BE2C (cell line): ENCODE results near the gene ZNF273.

Source experiments
- DNase-seq: peaks from one replicate; pipeline ENCODE4 v3.0.0-alpha.2; 2020
- H3K27me3 ChIP-seq: fragments of 250-450 bp; sonication (Bioruptor Pico); 2 replicates; pipeline ENCODE4 v1.5.1; 2020; ENCODE audit warnings: mild to moderate bottlenecking
- H3K36me3 ChIP-seq: fragments of 250-450 bp; sonication (Bioruptor Pico); 2 replicates; pipeline ENCODE4 v1.5.1; 2020; ENCODE audit warnings: mild to moderate bottlenecking
- H3K4me1 ChIP-seq: fragments of 250-450 bp; sonication (Bioruptor Pico); 2 replicates; pipeline ENCODE4 v1.5.1; 2020
- H3K4me3 ChIP-seq: 2 replicates; pipeline ENCODE4 v1.5.1; 2011; ENCODE audit warnings: low read depth, low read length
- H3K9me3 ChIP-seq: fragments of 250-450 bp; sonication (Bioruptor Pico); 2 replicates; pipeline ENCODE4 v1.5.1; 2020
- TF ChIP-seq, protein P1 (sequence below): IDR thresholded peaks from 2 replicates; pipeline ENCODE4 v1.5.1; 2012; ENCODE audit warnings: mild to moderate bottlenecking, low read depth, low read length

Gene ZNF273

DNA sequence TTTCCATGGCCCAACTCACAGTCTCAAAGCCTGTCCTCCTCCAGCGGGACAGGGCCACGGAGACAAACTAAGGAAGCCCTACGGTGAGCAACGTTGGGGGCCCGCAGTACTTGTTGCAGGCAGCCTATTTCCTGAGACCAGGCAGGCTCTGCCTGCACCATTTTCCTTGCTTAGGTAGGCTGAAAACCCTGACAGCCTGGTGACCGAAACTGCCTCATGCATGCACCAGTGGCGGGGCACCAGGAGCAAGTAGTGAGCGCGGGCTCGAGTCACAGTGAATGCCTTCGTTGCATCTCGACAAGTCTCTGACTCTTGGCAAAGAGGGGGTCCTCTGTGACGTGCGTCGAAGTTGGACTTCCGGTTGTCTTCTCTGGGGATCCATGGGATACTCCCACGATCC, 23.3 kb upstream of the ZNF273 start:
- no peaks in the 10 kb centered on the region; the same call in 1 of the 2 replicates for H3K9me3 ChIP-seq
- TF ChIP-seq, protein P1, sequence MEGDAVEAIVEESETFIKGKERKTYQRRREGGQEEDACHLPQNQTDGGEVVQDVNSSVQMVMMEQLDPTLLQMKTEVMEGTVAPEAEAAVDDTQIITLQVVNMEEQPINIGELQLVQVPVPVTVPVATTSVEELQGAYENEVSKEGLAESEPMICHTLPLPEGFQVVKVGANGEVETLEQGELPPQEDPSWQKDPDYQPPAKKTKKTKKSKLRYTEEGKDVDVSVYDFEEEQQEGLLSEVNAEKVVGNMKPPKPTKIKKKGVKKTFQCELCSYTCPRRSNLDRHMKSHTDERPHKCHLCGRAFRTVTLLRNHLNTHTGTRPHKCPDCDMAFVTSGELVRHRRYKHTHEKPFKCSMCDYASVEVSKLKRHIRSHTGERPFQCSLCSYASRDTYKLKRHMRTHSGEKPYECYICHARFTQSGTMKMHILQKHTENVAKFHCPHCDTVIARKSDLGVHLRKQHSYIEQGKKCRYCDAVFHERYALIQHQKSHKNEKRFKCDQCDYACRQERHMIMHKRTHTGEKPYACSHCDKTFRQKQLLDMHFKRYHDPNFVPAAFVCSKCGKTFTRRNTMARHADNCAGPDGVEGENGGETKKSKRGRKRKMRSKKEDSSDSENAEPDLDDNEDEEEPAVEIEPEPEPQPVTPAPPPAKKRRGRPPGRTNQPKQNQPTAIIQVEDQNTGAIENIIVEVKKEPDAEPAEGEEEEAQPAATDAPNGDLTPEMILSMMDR = no peak
- H3K4me1 ChIP-seq = no peaks in the 10 kb centered on the region
- H3K36me3 ChIP-seq = no peaks in the 10 kb centered on the region
- H3K27me3 ChIP-seq = no peaks in the 10 kb centered on the region
- DNase-seq = no peak
- no peak overlapping the region for H3K4me3 ChIP-seq

DNA sequence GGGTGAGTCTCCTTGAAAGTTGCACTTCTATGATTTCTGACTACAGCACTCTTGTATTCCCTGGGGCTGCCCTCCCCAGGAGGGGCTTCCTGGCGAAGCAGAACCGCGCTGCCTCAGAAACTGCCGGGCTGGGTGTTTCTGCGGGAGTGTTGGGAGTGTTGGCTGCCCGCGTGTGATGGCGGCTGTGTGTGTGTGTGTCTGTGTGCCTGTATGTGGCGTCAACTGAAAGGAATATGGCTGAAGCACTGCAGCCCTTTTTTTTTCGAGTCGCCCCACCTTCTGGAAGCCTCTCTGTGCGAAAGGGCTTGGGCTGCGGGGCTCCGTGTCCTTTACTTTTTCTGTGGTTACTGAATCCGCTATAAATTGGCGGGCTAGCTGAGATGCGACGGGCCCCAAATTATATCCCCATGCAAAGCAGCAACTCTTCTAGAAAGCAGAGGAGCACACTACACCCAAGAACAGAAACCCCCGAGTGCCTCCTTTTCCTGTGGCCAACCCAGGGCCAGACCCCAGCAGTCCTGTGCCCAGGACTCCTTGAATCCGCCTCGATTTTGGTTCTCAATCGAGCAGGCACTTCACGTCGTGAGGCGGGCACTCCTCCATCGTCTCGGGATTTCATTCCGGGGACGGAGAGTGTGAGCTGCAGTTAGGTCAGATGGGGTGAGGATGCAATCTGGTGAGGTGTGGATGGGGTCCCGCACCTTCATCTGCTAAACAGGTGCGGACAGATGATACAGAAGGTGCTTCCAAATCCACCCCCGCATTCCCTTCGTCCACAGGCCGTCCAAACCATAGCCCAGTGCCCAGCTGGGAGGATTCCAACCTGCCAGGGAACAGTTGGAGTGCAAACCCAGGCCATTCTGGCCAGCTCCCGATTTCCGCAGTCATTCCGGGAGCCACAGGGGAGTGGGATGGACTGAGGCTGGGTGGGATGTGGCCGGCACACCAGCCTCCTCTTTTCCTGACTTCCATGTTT, 22.5 kb upstream of the ZNF273 start:
- Histone ChIP-seq H3K4me1 (no peaks in the 10 kb centered on the region), H3K27me3 (no peaks in the 10 kb centered on the region), H3K4me3 (no peak overlapping the region), H3K36me3 (no peaks in the 10 kb centered on the region), H3K9me3 (no peaks in the 10 kb centered on the region; the same call in 1 of the 2 replicates)
- TF ChIP-seq, protein P1 = no peak
- DNase-seq = no peak

DNA sequence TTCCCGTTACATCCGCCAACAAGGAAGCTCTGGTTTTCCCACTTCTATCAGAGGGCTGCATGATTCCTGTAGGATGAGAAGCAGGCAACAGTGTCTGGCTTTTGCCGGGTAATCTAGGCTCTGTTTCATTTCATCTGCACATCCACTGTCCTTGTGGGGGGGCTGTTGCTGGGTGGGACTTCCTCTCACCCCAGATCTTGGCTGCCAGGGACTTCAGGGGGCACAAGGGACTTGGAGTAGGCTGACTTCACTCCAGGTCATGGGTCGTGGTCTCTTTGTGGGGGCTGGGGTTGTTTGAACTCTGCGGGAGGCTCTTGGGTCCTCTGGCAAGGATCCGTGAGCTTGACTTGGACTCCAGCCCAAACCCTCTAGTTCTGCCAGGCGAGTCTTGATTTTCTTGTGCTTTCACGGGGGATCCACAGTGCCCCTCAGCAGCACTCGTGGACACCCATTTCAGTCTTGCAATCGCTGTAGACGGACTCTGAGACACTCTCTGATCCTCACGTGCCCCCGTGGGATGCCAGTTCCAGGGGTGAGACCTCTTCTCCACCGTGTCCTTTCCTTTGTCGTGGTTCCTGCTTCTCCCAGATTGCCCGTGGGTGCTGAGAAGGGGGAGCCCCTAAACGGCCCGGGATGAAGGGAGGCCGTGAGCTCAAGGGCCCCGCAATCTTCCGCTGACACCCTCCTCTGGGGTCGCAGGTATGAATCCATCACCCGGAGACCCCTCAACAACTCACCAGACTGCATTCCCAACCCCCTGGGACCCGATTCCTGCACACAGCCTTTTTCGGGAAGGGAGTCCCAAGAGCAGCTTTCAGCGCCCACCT, 21.4 kb upstream of the ZNF273 start:
- H3K4me1 ChIP-seq = no peaks in the 10 kb centered on the region
- DNase-seq = no peak
- H3K9me3 ChIP-seq = no peaks in the 10 kb centered on the region; the same call in 1 of the 2 replicates
- TF ChIP-seq, protein P1 = no peak
- H3K36me3 ChIP-seq = no peaks in the 10 kb centered on the region
- H3K4me3 ChIP-seq = no peak overlapping the region
- H3K27me3 ChIP-seq = no peaks in the 10 kb centered on the region

DNA sequence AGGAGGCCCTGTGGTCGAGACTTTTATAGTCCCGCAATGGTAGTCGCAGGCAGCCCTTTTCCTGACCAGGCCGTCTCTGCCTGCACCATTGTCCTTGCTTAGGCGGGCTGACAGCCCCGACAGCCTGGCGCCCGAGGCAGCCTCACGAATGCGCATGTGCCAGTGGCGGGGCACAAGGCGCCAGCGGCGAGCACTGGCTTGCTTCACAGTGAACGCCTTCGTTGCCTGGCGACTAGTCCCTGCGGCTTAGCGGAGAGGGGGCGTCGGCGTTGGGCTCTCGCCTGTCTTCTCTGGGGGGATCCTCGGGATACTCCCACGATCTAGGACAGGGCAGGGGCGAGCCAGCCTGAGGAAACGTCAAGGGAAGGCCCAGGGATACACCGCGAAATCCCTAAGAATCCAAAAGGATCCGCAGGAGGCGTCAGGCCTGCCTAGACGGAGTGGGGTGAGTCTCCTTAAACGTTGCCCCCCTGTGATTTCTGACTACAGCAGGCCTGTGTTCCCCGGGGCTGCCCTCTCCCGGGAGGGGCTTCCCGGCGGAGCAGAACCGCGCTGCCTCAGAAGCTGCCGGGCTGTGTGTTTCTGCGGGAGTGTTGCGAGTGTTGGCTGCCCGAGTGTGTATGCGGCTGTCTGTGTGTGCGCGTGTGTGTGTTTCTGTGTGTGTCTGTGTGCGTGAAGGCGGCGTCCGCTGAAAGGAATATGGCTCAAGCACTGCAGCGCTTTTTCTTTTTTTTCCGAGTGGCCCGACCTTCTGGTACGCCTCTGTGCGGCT, 20.5 kb upstream of the ZNF273 start:
- no peaks in the 10 kb centered on the region for H3K27me3 ChIP-seq

DNA sequence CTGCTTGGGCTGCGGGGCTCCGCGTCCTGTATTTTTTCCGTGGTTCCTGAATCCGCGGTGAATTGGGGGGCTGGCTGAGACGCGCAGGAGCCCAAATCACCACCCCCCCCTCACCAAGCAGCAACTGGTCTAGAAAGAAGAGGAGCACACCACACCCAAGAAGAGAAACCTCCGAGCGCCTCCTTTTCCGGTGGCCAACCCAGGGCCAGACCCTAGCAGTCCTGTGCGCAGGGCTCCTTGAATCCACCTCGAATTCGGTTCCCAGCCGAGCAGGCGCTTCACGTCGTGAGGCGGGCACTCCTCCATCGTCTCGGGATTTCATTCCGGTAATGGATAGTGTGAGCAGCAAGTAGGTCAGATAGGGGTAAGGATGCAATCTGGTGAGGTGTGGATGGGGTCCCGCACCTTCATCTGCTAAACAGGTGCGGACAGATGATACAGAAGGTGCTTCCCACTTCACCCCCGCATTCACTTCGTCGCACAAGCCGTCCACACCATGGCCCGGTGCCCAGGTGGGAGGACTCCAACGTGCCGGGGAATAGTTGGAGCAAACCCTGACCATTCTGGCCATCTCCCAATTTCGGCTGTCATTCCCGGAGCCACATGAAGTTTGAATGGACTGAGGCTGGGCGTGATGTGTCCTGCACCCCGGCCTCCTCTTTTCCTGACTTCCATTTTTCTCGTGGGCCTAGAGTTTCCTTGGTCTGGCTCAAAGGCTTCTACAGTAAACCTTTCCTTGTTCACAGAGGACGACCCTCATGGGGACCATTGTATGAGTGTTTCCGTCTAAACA, 19.8 kb upstream of the ZNF273 start:
- Histone ChIP-seq H3K4me1 (no peaks in the 10 kb centered on the region), H3K36me3 (no peaks in the 10 kb centered on the region), H3K9me3 (no peaks in the 10 kb centered on the region; the same call in none of the 2 replicates), H3K27me3 (no peaks in the 10 kb centered on the region), H3K4me3 (no peak overlapping the region)
- DNase-seq = no peak
- TF ChIP-seq, protein P1 = no peak

More for the DNA sequence above, 20.5 kb upstream of the ZNF273 start:
- Histone ChIP-seq H3K9me3 (no peaks in the 10 kb centered on the region; the same call in 1 of the 2 replicates), H3K4me3 (no peak overlapping the region), H3K36me3 (no peaks in the 10 kb centered on the region), H3K4me1 (no peaks in the 10 kb centered on the region)
- DNase-seq = no peak
- TF ChIP-seq, protein P1 = no peak
